ENCODE results near the gene SYTL3. TPM values are rescaled to one million over a fixed set of nuclear protein-coding genes. Genes with fewer than 3 reads are reported as not detected.

SYTL3 gene
- total and polyA plus RNA-seq, 9 of the 15 experiments (the other 6 are each of a cell fraction or from before 2014, with no cell fraction given) = 0.04 to 0.46 (median 0.17) TPM; not detected in 1

DNA sequence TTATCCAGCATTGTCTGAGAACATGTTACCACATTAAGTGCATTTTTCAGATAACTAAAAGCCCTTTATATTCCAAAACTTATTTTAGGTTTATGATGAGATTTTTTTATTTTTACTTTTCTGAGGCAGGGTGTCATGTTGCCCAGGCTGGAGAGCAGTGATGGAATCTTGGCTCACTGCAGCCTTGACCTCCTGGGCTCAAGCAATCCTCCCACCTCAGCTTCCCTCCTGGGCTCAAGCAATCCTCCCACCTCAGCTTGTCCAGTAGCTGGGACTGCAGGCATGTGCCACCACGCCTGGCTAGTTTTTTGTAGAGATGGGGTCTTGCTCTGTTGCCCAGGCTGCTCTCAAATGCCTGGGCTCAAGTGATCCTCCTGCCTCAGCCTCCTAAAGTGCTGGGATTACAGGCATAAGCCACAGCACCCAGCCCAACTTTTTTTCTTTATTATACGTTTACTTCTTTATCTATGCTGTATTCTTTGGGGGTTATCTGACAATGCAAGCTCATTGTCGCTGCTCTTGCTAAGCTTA is 11.5 kb upstream of the SYTL3 start (continued):
- TF ChIP-seq BCOR (IDR thresholded peaks at IDR 0.05) (0 out of 2 replicates have a peak, but pooled peaks have one; percentile 17), ZNF224 (CRISPR knock-in tag; IDR thresholded peaks at IDR 0.05) (no peak), NFE2L1 (tag; IDR thresholded peaks at IDR 0.05; ENCODE audit: borderline replicate concordance, low read depth) (no peak), ZNF696 (CRISPR knock-in tag; conservative IDR thresholded peaks at IDR 0.05) (no peak), ZNF584 (CRISPR knock-in tag; IDR thresholded peaks at IDR 0.05; ENCODE audit: low read depth) (no peak), PTTG1 (tag; IDR thresholded peaks at IDR 0.05; ENCODE audit: low read depth) (no peak), HEY1 (CRISPR knock-in tag; IDR thresholded peaks at IDR 0.05; ENCODE audit: borderline replicate concordance) (no peak)

DNA sequence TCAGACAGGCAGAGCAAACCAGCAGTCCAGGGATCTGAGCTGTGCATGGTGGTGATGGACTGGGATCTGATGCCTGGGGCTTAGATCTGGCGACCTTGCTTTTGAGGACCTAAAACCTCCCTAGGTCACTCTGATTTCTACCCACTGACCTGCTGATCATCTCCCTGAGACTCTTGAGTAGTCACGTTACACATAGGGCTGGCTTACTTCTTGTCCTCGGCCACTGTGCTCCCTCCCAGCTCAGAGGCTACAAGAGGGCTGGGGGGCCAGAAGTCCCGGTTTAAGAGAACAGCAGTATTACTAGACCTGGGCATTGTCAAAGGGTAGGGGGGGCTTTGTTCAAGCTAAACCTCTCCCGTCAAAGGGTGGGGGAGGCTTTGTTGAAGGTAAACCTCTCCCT is 10.8 kb upstream of the SYTL3 start:
- CTCF ChIA-PET (ENCODE audit: low intra/inter-chr PET ratio) = no interaction called here
- Histone ChIP-seq H2AFZ (ENCODE audit: low read depth, low read length) (no peak overlapping the region), H3K9ac (ENCODE audit: insufficient read depth in 1 of 2, low read depth in 2 of 2, low read length in 2 of 2) (peak overlapping the region in 1 of 2 experiments; percentile 11; a peak in 1 of 4 replicates), H3K79me2 (ENCODE audit: control insufficient read depth, insufficient read depth, low read length) (peaks cover 39% of the 10 kb centered on the region), H3K9me1 (ENCODE audit: control insufficient read depth, insufficient read depth, low read length) (no peaks in the 10 kb centered on the region), H3K27me3 (ENCODE audit: control insufficient read depth in 2 of 2, insufficient read depth in 2 of 2, low read length in 2 of 2) (no peaks in the 10 kb centered on the region), H3K27ac (ENCODE audit: extremely low read depth, low read depth, low read length) (no peak overlapping the region), H3K4me2 (ENCODE audit: insufficient read depth, low read length) (no peak overlapping the region), H3K4me3 (no peak overlapping the region), H3K9me3 (replicated peaks; ENCODE audit: control insufficient read depth, insufficient read depth, low read depth, low read length) (no peaks in the 10 kb centered on the region), H3K4me1 (replicated peaks in 1 of 2; ENCODE audit: control insufficient read depth in 2 of 2, insufficient read depth in 2 of 2, low read length in 2 of 2) (peaks cover 12% of the 10 kb centered on the region in 2 experiments; a peak in 4 of 5 replicates), H3K36me3 (ENCODE audit: control insufficient read depth, insufficient read depth, low read length) (peaks cover 65% of the 10 kb centered on the region), H4K20me1 (replicated peaks; ENCODE audit: control insufficient read depth, insufficient read depth, low read length) (peaks cover 9% of the 10 kb centered on the region; the same call in 1 of the 2 replicates)
- intact Hi-C loops (cut with micrococcal nuclease) (no loop called here), in situ Hi-C loops (cut with MboI) (no loop called here)
- ATAC-seq (peak; percentile 14), FAIRE-seq (no peak), DNase-seq (ENCODE audit: extremely low read depth in 1 of 4, low spot score in 3 of 4) (no peak)
- POLR2A ChIA-PET = interaction anchor here (0.9 to 1.6 kb wide), 3 partner anchors 9 to 16 kb away, joined by 3 to 5 read pairs (median 4); no protein-coding TSS in a partner anchor
- 55% methylated on average over 5 of the region's 5 CpGs for WGBS (ENCODE audit: insufficient coverage, low coverage, missing lambda C conversion rate)
- BruUV-seq (replicated peaks) = no TSS peak
- TF ChIP-seq CEBPB (tag; IDR thresholded peaks at IDR 0.05) (no peak), NFXL1 (CRISPR knock-in tag; IDR thresholded peaks at IDR 0.05) (no peak), LARP7 (IDR thresholded peaks at IDR 0.05) (no peak), GABPB2 (CRISPR knock-in tag; conservative IDR thresholded peaks at IDR 0.05) (no peak)
- TF ChIP-seq, protein P1, sequence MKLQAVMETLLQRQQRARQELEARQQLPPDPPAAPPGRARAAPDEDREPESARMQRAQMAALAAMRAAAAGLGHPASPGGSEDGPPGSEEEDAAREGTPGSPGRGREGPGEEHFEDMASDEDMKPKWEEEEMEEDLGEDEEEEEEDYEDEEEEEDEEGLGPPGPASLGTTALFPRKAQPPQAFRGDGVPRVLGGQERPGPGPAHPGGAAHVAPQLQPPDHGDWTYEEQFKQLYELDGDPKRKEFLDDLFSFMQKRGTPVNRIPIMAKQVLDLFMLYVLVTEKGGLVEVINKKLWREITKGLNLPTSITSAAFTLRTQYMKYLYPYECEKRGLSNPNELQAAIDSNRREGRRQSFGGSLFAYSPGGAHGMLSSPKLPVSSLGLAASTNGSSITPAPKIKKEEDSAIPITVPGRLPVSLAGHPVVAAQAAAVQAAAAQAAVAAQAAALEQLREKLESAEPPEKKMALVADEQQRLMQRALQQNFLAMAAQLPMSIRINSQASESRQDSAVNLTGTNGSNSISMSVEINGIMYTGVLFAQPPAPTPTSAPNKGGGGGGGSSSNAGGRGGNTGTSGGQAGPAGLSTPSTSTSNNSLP (IDR thresholded peaks at IDR 0.05; ENCODE audit: borderline replicate concordance, low read depth, low read length) = no peak
- TF ChIP-seq, protein P2, sequence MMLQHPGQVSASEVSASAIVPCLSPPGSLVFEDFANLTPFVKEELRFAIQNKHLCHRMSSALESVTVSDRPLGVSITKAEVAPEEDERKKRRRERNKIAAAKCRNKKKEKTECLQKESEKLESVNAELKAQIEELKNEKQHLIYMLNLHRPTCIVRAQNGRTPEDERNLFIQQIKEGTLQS (IDR thresholded peaks at IDR 0.05) = no peak
- TF ChIP-seq, protein P2 (CRISPR knock-in tag; conservative IDR thresholded peaks at IDR 0.05) = no peak
- TF ChIP-seq, protein P3, sequence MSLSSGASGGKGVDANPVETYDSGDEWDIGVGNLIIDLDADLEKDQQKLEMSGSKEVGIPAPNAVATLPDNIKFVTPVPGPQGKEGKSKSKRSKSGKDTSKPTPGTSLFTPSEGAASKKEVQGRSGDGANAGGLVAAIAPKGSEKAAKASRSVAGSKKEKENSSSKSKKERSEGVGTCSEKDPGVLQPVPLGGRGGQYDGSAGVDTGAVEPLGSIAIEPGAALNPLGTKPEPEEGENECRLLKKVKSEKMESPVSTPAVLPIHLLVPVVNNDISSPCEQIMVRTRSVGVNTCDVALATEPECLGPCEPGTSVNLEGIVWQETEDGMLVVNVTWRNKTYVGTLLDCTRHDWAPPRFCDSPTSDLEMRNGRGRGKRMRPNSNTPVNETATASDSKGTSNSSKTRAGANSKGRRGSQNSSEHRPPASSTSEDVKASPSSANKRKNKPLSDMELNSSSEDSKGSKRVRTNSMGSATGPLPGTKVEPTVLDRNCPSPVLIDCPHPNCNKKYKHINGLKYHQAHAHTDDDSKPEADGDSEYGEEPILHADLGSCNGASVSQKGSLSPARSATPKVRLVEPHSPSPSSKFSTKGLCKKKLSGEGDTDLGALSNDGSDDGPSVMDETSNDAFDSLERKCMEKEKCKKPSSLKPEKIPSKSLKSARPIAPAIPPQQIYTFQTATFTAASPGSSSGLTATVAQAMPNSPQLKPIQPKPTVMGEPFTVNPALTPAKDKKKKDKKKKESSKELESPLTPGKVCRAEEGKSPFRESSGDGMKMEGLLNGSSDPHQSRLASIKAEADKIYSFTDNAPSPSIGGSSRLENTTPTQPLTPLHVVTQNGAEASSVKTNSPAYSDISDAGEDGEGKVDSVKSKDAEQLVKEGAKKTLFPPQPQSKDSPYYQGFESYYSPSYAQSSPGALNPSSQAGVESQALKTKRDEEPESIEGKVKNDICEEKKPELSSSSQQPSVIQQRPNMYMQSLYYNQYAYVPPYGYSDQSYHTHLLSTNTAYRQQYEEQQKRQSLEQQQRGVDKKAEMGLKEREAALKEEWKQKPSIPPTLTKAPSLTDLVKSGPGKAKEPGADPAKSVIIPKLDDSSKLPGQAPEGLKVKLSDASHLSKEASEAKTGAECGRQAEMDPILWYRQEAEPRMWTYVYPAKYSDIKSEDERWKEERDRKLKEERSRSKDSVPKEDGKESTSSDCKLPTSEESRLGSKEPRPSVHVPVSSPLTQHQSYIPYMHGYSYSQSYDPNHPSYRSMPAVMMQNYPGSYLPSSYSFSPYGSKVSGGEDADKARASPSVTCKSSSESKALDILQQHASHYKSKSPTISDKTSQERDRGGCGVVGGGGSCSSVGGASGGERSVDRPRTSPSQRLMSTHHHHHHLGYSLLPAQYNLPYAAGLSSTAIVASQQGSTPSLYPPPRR (CRISPR knock-in tag; IDR thresholded peaks at IDR 0.05; ENCODE audit: borderline replicate concordance) = no peak

All from K562 (cell line).